Cortex of kidney (tissue), 1 donor: Measurements from ENCODE around the gene SERP2.

Experiments used
- DNase-seq: peaks from one replicate; lab custom pipeline; 2025; lab: John Stamatoyannopoulos, UW

SERP2 gene

GRCh38 chr13:44355621-44356020, 18.0 kb upstream of the SERP2 start:
- no peak for DNase-seq

GRCh38 chr13:44359983-44360375, 13.6 kb upstream of the SERP2 start:
- DNase-seq = no peak

- DNase-seq = no peak
These were observed 11.1 kb upstream of the SERP2 start for GRCh38 chr13:44362394-44363040.

GRCh38 chr13:44363631-44364344, 9.8 kb upstream of the SERP2 start:
- DNase-seq = no peak

GRCh38 chr13:44364345-44365000, 9.2 kb upstream of the SERP2 start:
- DNase-seq = no peak

- no peak for DNase-seq
These were observed 8.6 kb upstream of the SERP2 start for GRCh38 chr13:44365008-44365407.

GRCh38 chr13:44365899-44366298, 7.7 kb upstream of the SERP2 start:
- DNase-seq = no peak

- DNase-seq = no peak
These were observed 5.5 kb upstream of the SERP2 start for GRCh38 chr13:44368062-44368591.

- no peak for DNase-seq
These were observed 4.8 kb upstream of the SERP2 start for GRCh38 chr13:44368599-44369368.

GRCh38 chr13:44371421-44371820, 2.2 kb upstream of the SERP2 start:
- no peak for DNase-seq

- DNase-seq = no peak
These were observed 400 bp upstream of the SERP2 start for GRCh38 chr13:44373247-44373600.

GRCh38 chr13:44374348-44374712, 706 bp downstream of the SERP2 start:
- no peak for DNase-seq

- DNase-seq = no peak
These were observed 4.7 kb downstream of the SERP2 start for GRCh38 chr13:44378277-44378676.

- DNase-seq = no peak
These were observed 6.3 kb downstream of the SERP2 start for GRCh38 chr13:44379885-44380284.

- no peak for DNase-seq
These were observed 7.0 kb downstream of the SERP2 start for GRCh38 chr13:44380404-44381165.

- no peak for DNase-seq
These were observed 9.1 kb downstream of the SERP2 start for GRCh38 chr13:44382635-44383145.

GRCh38 chr13:44383945-44384344, 10.3 kb downstream of the SERP2 start:
- no peak for DNase-seq

GRCh38 chr13:44384778-44385177, 11.2 kb downstream of the SERP2 start:
- DNase-seq = no peak

GRCh38 chr13:44385401-44385800, 11.8 kb downstream of the SERP2 start:
- DNase-seq = no peak

- DNase-seq = no peak
These were observed 12.2 kb downstream of the SERP2 start for GRCh38 chr13:44385847-44386246.

GRCh38 chr13:44386913-44387556, 13.4 kb downstream of the SERP2 start:
- DNase-seq = no peak
